Right atrium auricular region (tissue), 2 donors: ENCODE measurements around the gene MXI1. TPM values are rescaled to one million over a fixed set of nuclear protein-coding genes. Genes with fewer than 3 reads are reported as not detected.

Experiments used
- DNase-seq: peaks from one replicate; pipeline ENCODE4 v3.0.0-alpha.2; 2019; ENCODE audit warnings: low spot score
- H3K27ac ChIP-seq, 2 donors: fragments of 200-600 bp; sonication (generic); 1 replicate in 1 of 2; 2 replicates in 1 of 2; pipeline ENCODE4 v1.5.1; 2016 to 2019
- H3K27me3 ChIP-seq, 2 donors: fragments of 200-600 bp; sonication (generic); one replicate each; pipeline versions ENCODE4 v1.5.1 to v1.6.0; 2017 to 2019
- H3K36me3 ChIP-seq: fragments of 200-600 bp; sonication (generic); one replicate; pipeline ENCODE4 v1.5.1; 2016
- H3K4me1 ChIP-seq, 2 donors: fragments of 200-600 bp; sonication (generic); one replicate each; pipeline versions ENCODE4 v1.5.1 to v1.6.0; 2017 to 2019
- H3K4me3 ChIP-seq, 2 donors: fragments of 200-600 bp; sonication (generic); 1 replicate in 1 of 2; 2 replicates in 1 of 2; pipeline ENCODE4 v1.5.1; 2017 to 2019; ENCODE audit warnings: mild to moderate bottlenecking in 1 of 2, moderate library complexity in 1 of 2
- H3K9me3 ChIP-seq, 2 donors: fragments of 200-600 bp; sonication (generic); one replicate each; pipeline ENCODE4 v1.5.1; 2019
- CTCF ChIP-seq, 2 donors: fragments of 200-600 bp; sonication (generic); IDR thresholded peaks; one replicate each; pipeline ENCODE4 v1.5.1; 2019; ENCODE audit warnings: antibody characterized with exemption in 2 of 2
- total RNA-seq, 2 donors: library from RNA; depleted of rRNA; stranded (reverse); fragments of >200 nt; gene quantifications; one replicate each; pipeline ENCODE4 v1.1.0, GENCODE V29; 2016

MXI1 gene
- total RNA-seq, 2 donors from 2014 or later = 50.8 to 78.8 TPM

DNA sequence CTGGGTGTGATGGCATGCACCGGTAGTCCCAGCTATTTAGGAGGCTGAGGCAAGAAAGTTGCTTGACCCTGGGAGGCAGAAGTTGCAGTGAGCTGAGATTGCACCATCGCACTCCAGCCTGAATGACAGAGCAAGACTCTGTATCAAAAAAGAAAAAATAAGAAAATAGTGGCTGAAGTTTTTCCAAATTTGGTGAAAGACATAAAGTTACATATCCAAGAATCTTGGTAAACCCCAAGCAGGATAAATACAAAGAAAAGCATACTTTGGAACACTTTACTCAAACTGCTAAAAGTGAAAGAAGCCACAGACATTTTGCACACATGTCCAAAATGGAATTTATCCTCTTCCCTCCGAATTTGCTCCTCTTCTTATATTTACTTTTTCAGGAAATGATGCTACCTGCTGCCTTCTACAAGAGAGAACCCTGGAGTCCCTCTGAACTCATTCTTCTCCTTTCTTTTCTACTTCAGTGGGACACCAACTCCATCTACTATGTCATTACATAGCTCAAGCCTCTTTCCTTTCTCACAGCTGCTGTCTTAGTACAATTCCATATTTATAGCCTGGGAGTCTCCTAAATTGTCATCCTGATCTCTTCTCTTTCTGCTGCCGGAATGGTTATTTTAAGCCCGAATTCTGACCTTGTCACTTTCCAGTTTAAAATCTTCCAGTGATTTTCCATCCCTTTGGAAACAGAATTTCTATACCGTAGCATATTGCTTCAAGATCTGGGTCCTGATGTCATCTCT lies 114.6 kb downstream of the MXI1 start:
- Histone ChIP-seq H3K9me3 (peaks cover 0 to 17% of the 10 kb centered on the region in 2 donors), H3K4me3 (no peak overlapping the region), H3K27ac (no peak overlapping the region), H3K36me3 (no peaks in the 10 kb centered on the region), H3K4me1 (no peaks in the 10 kb centered on the region), H3K27me3 (no peaks in the 10 kb centered on the region)
- no peak for DNase-seq
- TF ChIP-seq CTCF (IDR thresholded peaks at IDR 0.05) = no peak

DNA sequence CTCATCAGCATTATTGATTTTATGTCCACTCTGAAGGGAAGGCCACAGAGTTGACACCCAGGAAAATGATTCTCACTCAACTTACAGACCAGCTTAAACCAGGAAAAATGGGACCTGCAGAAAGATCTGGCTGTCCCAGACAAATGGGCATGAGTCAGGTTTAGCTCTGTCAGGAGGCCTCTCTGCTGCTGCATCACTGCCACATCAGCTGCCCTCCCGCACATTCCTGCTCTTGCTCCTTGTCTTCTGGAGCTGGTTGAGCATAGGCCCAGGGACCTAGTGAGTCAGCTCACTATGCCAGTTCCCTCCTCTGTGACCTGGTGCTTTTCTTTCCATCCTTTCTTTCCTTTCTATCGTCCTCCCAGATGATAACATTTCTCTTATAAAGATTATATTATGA lies 116.1 kb downstream of the MXI1 start:
- TF ChIP-seq CTCF (IDR thresholded peaks at IDR 0.05) = no peak
- Histone ChIP-seq H3K27ac (no peak overlapping the region), H3K9me3 (peaks cover 0 to 17% of the 10 kb centered on the region in 2 donors), H3K4me3 (no peak overlapping the region), H3K36me3 (no peaks in the 10 kb centered on the region), H3K4me1 (no peaks in the 10 kb centered on the region), H3K27me3 (no peaks in the 10 kb centered on the region)
- DNase-seq = no peak

- peaks cover 0 to 17% of the 10 kb centered on the region in 2 donors for H3K9me3 ChIP-seq
These were observed 116.9 kb downstream of the MXI1 start for GRCh38 chr10:110324201-110324804.

GRCh38 chr10:110324805-110325280 lies 117.4 kb downstream of the MXI1 start:
- H3K9me3 ChIP-seq = peaks cover 0 to 22% of the 10 kb centered on the region in 2 donors
- no peak overlapping the region for H3K27ac ChIP-seq
- no peaks in the 10 kb centered on the region for H3K36me3 ChIP-seq
- H3K27me3 ChIP-seq = no peaks in the 10 kb centered on the region
- H3K4me3 ChIP-seq = no peak overlapping the region
- no peak for DNase-seq
- H3K4me1 ChIP-seq = no peaks in the 10 kb centered on the region
- no peak for TF ChIP-seq CTCF (IDR thresholded peaks at IDR 0.05)

More at GRCh38 chr10:110324201-110324804, 116.9 kb downstream of the MXI1 start:
- TF ChIP-seq CTCF (IDR thresholded peaks at IDR 0.05) = no peak
- no peak for DNase-seq
- no peaks in the 10 kb centered on the region for H3K4me1 ChIP-seq
- H3K36me3 ChIP-seq = no peaks in the 10 kb centered on the region
- no peaks in the 10 kb centered on the region for H3K27me3 ChIP-seq
- no peak overlapping the region for H3K27ac ChIP-seq
- no peak overlapping the region for H3K4me3 ChIP-seq

DNA sequence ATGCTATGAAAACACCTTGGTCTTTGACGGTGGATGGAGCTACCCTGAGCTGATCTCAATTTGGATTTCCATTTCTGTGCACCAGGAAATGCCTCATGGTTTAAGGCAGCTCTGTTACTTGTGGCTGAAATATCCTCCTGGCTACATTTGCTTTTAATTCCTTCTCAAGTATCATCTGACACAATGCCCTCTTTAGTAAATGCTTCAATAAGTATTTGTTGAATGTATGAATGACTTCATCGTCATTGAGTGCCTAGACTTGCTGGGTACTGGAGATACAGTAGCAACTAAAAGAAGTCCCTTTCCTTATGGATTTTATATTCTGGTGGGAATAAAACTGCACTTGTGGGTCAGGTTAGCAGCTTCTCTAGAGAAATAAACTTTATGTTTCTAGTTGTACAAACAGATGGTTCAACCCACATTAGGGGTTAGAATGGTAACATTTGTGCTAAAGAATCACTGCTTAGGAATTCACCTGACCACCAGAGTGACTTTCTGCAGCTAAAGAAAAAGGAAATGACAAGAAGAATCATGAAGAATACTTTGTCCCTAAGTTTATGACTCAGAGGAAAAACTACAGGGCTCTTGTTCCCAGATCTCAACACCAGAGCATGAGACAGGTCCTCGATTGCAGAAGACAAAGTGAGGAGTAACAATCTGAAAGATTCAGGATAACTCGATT lies 119.1 kb downstream of the MXI1 start:
- H3K27ac ChIP-seq = no peak overlapping the region
- no peaks in the 10 kb centered on the region for H3K36me3 ChIP-seq
- DNase-seq = no peak
- no peak overlapping the region for H3K4me3 ChIP-seq
- H3K9me3 ChIP-seq = peaks cover 0 to 21% of the 10 kb centered on the region in 2 donors
- no peaks in the 10 kb centered on the region for H3K4me1 ChIP-seq
- no peak for TF ChIP-seq CTCF (IDR thresholded peaks at IDR 0.05)
- no peaks in the 10 kb centered on the region for H3K27me3 ChIP-seq
